ENCODE results near the gene DCAF10.
"Not testable (repeated sequence)": the region's sequence is repeated elsewhere in the genome, so short reads cannot be mapped to it uniquely, and the experiment has no call there.

DCAF10 gene

GRCh38 chr9:37902131-37902530 is 101.5 kb downstream of the DCAF10 start:
- peaks cover 23% of the 10 kb centered on the region for H3K4me1 Mint-ChIP-seq (ENCODE audit: low read depth)
- H3K4me3 Mint-ChIP-seq = peak overlapping the region; percentile 15
- peaks cover 15% of the 10 kb centered on the region for H3K36me3 Mint-ChIP-seq (ENCODE audit: low read depth)
- H3K27ac Mint-ChIP-seq = no peak overlapping the region
- no peaks in the 10 kb centered on the region for H3K9me3 Mint-ChIP-seq
- H3K27me3 Mint-ChIP-seq (ENCODE audit: low read depth) = no peaks in the 10 kb centered on the region
- DNase-seq (ENCODE audit: low spot score) = no peak

DNA sequence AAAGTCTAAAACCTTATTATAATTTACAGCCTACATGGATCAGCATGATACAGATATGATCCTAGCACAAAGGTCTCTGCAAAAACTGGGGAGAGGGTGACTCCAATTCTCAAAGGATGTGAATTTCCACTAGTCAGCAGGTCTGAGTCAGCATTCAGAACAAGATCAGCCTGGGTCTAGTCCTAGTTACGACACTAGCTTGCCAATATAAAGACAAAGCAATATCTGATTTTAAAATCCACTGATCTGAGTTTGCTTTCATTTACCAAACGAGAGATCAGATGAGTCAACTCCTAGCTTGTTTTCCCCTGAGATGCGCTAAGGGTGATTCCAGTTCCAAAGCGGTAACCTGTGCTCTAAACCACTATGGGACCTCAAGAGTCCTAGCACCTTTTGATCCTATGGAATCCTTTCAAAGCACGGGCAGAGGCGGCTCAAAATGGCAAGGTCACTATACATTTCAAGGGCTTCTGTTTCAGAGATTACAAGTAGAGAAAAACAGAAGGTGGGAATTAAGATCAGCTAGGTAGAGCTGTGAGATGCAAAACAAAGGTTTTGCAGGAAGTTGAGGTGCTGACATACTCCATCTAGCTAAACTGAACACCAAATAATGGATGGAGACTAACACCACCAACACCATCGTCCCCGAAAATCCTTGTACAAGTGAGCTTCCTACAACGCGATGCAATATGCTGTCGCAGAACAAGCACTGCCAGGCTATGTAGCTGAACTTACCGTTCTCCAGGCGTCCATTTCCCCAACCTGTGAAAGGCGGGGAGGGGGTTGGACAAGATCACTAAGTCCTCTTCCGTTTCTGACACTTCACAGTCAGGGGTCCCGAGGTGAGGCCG is 102.4 kb downstream of the DCAF10 start:
- peak overlapping the region; percentile 90 for H3K4me3 Mint-ChIP-seq
- peaks cover 21% of the 10 kb centered on the region for H3K4me1 Mint-ChIP-seq (ENCODE audit: low read depth)
- no peaks in the 10 kb centered on the region for H3K9me3 Mint-ChIP-seq
- no peaks in the 10 kb centered on the region for H3K27me3 Mint-ChIP-seq (ENCODE audit: low read depth)
- peak overlapping the region; percentile 93 for H3K27ac Mint-ChIP-seq
- H3K36me3 Mint-ChIP-seq (ENCODE audit: low read depth) = peaks cover 10% of the 10 kb centered on the region
- peak; percentile 40 for DNase-seq (ENCODE audit: low spot score)

- H3K4me1 Mint-ChIP-seq (ENCODE audit: low read depth) = peaks cover 21% of the 10 kb centered on the region
- H3K27ac Mint-ChIP-seq = peak within 1 kb of the TSS; percentile 93
- peaks cover 10% of the 10 kb centered on the region for H3K36me3 Mint-ChIP-seq (ENCODE audit: low read depth)
- no peaks in the 10 kb centered on the region for H3K27me3 Mint-ChIP-seq (ENCODE audit: low read depth)
- peak; percentile 92 for DNase-seq (ENCODE audit: low spot score)
- H3K4me3 Mint-ChIP-seq = peak within 1 kb of the TSS; percentile 90
- no peaks in the 10 kb centered on the region for H3K9me3 Mint-ChIP-seq
These were observed 103.2 kb downstream of the DCAF10 start, which contains the start of gene SLC25A51 for GRCh38 chr9:37903647-37904444. SLC25A51 (minus strand) TSS chr9:37904127; CDS start chr9:37888550, 15,577 bp downstream.

GRCh38 chr9:37904445-37905130 is 104.0 kb downstream of the DCAF10 start:
- no peaks in the 10 kb centered on the region for H3K27me3 Mint-ChIP-seq (ENCODE audit: low read depth)
- H3K4me1 Mint-ChIP-seq (ENCODE audit: low read depth) = peaks cover 21% of the 10 kb centered on the region
- H3K36me3 Mint-ChIP-seq (ENCODE audit: low read depth) = peaks cover 4% of the 10 kb centered on the region
- peak overlapping the region; percentile 90 for H3K4me3 Mint-ChIP-seq
- no peak for DNase-seq (ENCODE audit: low spot score)
- peak overlapping the region; percentile 93 for H3K27ac Mint-ChIP-seq
- no peaks in the 10 kb centered on the region for H3K9me3 Mint-ChIP-seq

GRCh38 chr9:37905131-37905505 is 104.5 kb downstream of the DCAF10 start:
- no peaks in the 10 kb centered on the region for H3K9me3 Mint-ChIP-seq
- no peaks in the 10 kb centered on the region for H3K27me3 Mint-ChIP-seq (ENCODE audit: low read depth)
- H3K36me3 Mint-ChIP-seq (ENCODE audit: low read depth) = peaks cover 4% of the 10 kb centered on the region
- peak overlapping the region; percentile 8 for H3K27ac Mint-ChIP-seq
- no peak for DNase-seq (ENCODE audit: low spot score)
- peak overlapping the region; percentile 90 for H3K4me3 Mint-ChIP-seq
- peaks cover 21% of the 10 kb centered on the region for H3K4me1 Mint-ChIP-seq (ENCODE audit: low read depth)

GRCh38 chr9:37905776-37906175 is 105.2 kb downstream of the DCAF10 start:
- Mint-ChIP-seq H3K27me3 (ENCODE audit: low read depth) (no peaks in the 10 kb centered on the region), H3K4me1 (ENCODE audit: low read depth) (peaks cover 21% of the 10 kb centered on the region), H3K4me3 (peak overlapping the region; percentile 23), H3K9me3 (no peaks in the 10 kb centered on the region), H3K27ac (no peak overlapping the region), H3K36me3 (ENCODE audit: low read depth) (peaks cover 2% of the 10 kb centered on the region)
- no peak for DNase-seq (ENCODE audit: low spot score)

DNA sequence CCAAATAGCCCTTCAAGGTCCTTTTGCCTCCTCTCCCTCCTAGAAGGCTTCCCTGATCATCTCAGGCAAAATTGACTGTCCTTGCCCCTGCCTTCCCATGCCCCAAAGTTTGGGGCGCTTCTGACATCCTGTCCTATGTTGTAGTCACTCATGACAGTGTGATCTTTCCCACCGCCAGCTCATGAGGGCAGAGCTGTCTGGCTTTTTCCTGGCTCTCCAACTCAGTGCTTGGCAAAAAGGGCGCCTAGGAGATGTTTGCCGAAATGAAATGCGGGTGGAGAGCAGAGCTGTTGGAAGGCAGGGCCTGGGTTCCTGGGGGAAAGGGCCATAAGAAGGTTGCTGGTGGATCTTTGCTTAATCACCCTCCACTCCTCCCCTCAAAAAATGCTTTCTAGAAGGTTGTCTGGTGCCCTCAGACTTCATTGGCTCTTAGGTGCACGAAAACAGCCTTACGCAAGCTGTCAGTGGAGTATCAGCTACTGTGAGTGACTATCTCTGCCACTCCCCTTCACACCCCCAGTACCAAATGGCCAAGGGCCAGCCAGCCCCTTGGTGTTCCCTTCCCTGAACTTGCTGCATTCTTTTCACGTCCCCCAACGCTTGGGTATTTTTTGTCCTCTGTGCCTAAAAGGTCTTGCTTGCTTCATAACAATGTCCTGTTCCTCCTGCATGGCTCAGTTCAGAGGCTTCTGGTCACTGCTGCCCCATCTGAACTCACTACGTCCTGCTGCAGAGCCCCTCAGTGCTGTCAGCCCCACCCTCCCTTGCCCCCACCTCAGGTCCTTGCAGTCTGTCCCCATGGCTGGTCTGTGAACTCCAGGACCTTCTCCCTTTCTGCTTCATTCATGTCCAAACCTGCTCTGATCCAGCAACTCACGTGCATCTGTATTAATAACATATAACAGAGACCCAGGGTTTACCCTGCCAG is 106.0 kb downstream of the DCAF10 start:
- H3K4me1 Mint-ChIP-seq (ENCODE audit: low read depth) = peaks cover 21% of the 10 kb centered on the region
- peak overlapping the region; percentile 56 for H3K27ac Mint-ChIP-seq
- H3K27me3 Mint-ChIP-seq (ENCODE audit: low read depth) = no peaks in the 10 kb centered on the region
- no peak for DNase-seq (ENCODE audit: low spot score)
- H3K36me3 Mint-ChIP-seq (ENCODE audit: low read depth) = no peaks in the 10 kb centered on the region
- peak overlapping the region; percentile 23 for H3K4me3 Mint-ChIP-seq
- H3K9me3 Mint-ChIP-seq = no peaks in the 10 kb centered on the region

DNA sequence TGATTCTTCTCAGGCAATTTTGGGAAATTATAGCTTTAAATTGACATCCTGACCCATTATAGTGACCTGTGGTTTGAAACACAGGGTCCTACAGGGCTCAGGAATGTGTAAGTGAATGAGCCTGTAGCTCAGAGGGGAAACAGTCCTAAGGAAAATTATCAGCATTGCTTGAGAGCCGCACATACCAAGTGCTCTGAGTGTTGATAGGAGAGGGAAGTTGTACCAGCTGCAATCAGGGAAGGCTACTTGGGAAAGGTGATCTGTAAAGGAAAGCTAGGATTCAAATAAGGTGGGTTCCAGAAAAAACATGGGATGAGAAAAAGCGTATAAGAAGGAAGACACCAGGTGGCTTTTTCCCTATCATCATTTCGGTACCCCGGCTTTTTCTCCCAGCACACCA is 107.7 kb downstream of the DCAF10 start:
- H3K4me1 Mint-ChIP-seq (ENCODE audit: low read depth) = peaks cover 10% of the 10 kb centered on the region
- no peak overlapping the region for H3K4me3 Mint-ChIP-seq
- no peak overlapping the region for H3K27ac Mint-ChIP-seq
- DNase-seq (ENCODE audit: low spot score) = no peak
- H3K9me3 Mint-ChIP-seq = no peaks in the 10 kb centered on the region
- no peaks in the 10 kb centered on the region for H3K27me3 Mint-ChIP-seq (ENCODE audit: low read depth)
- H3K36me3 Mint-ChIP-seq (ENCODE audit: low read depth) = no peaks in the 10 kb centered on the region

DNA sequence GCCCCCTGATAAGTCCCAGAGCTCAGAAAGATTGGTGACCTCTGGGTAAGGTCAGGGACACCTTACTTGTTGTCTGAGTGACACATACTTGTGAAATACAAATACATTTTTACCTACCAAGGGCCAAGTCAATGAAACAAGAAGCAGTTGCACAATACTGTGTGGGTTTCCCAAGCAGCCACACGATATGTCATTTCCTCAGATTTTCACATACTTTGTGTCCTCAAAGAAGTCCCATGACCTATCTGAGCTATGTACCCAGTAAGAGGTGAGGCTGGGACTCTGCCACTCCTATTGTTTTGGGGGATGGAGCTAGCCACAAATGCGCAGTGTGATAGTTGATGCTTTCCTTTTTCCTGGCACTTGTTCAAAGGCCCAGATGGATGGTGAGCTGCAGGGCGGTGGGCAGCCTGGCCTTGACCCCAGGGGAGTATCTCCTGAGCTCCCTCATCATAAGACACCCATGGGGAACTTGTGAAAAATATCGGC is 108.1 kb downstream of the DCAF10 start:
- Mint-ChIP-seq H3K27ac (no peak overlapping the region), H3K9me3 (no peaks in the 10 kb centered on the region), H3K27me3 (ENCODE audit: low read depth) (no peaks in the 10 kb centered on the region), H3K4me1 (ENCODE audit: low read depth) (peaks cover 13% of the 10 kb centered on the region), H3K4me3 (no peak overlapping the region), H3K36me3 (ENCODE audit: low read depth) (no peaks in the 10 kb centered on the region)
- DNase-seq (ENCODE audit: low spot score) = no peak

DNA sequence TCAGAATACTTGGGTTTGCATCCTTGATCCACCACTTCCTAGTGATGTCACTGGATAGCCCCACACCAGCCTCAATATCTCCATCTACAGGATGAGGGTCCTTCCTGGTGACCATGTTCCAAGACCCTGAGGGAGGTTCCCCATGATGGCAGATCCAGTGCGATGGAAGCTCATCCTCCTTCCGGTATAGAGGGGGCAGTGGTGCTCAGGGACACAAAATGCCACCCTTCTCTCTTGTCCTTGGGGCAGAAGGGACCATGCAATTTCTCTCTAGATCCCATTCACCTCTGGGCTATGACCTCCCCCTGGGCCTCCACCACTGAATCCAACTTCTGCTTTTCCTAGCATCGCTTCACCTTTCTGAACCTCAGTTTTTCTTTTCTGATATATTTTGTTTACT is 108.7 kb downstream of the DCAF10 start:
- no peak for DNase-seq (ENCODE audit: low spot score)

DNA sequence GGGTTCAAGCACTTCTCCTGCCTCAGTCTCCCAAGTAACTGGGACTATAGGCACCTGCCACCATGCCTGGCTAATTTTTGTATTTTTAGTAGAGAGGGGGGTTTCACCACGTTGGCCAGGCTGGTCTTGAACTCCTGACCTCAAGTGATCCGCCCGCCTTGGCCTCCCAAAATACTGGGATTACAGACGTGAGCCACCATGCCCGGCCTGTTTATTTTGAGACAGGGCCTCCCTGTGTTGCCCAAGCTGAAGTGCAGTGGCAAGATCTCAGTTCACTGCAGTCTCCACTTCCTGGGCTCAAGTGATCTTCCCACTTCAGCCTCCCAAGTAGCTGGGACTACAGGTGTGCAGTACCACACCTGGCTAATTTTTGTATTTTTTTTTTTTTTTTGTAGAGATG is 109.2 kb downstream of the DCAF10 start:
- not testable (repeated sequence) for H3K4me1 Mint-ChIP-seq (ENCODE audit: low read depth); H3K4me3 Mint-ChIP-seq; H3K27me3 Mint-ChIP-seq (ENCODE audit: low read depth); H3K27ac Mint-ChIP-seq; H3K9me3 Mint-ChIP-seq; DNase-seq (ENCODE audit: low spot score); H3K36me3 Mint-ChIP-seq (ENCODE audit: low read depth)

More for the DNA sequence above, 108.7 kb downstream of the DCAF10 start:
- Mint-ChIP-seq H3K4me3 (no peak overlapping the region), H3K9me3 (no peaks in the 10 kb centered on the region), H3K27ac (no peak overlapping the region), H3K27me3 (ENCODE audit: low read depth) (no peaks in the 10 kb centered on the region), H3K36me3 (ENCODE audit: low read depth) (no peaks in the 10 kb centered on the region), H3K4me1 (ENCODE audit: low read depth) (peaks cover 12% of the 10 kb centered on the region)

DNA sequence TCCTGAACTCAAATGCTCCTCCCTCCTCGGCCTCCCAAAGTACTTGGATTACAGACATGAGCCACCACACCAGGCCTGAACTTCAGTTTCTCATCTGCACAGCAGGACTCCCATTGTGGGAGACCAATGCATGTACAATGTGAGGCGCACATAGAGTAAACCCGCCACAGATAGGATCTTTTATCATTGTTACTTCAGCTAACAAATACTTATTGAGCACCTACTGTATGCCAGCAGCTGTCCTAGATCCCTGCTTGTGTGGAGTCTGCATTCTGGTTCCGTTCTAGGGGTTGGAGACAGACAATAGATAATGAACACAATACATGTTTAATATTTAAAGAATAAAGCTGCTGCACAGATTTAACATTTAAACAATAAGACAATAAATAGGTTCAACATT is 109.7 kb downstream of the DCAF10 start:
- DNase-seq (ENCODE audit: low spot score) = no peak
- Mint-ChIP-seq H3K36me3 (ENCODE audit: low read depth) (no peaks in the 10 kb centered on the region), H3K9me3 (no peaks in the 10 kb centered on the region), H3K27ac (no peak overlapping the region), H3K4me1 (ENCODE audit: low read depth) (peaks cover 4% of the 10 kb centered on the region), H3K4me3 (no peak overlapping the region), H3K27me3 (ENCODE audit: low read depth) (no peaks in the 10 kb centered on the region)

- no peaks in the 10 kb centered on the region for H3K36me3 Mint-ChIP-seq (ENCODE audit: low read depth)
- H3K27me3 Mint-ChIP-seq (ENCODE audit: low read depth) = no peaks in the 10 kb centered on the region
- DNase-seq (ENCODE audit: low spot score) = no peak
- H3K27ac Mint-ChIP-seq = no peak overlapping the region
- no peak overlapping the region for H3K4me3 Mint-ChIP-seq
- H3K9me3 Mint-ChIP-seq = no peaks in the 10 kb centered on the region
- H3K4me1 Mint-ChIP-seq (ENCODE audit: low read depth) = peaks cover 2% of the 10 kb centered on the region
These were observed 110.7 kb downstream of the DCAF10 start for GRCh38 chr9:37911271-37911681.
